WERI-Rb-1 (cell line): ENCODE results near the gene CBY2.

ENCODE experiments used
- DNase-seq: peaks from one replicate; pipeline ENCODE4 v3.0.0-alpha.2; 2020
- H3K27ac ChIP-seq: fragments of 250-450 bp; sonication (Bioruptor Pico); 2 replicates; pipeline ENCODE4 v1.5.1; 2020; ENCODE audit warnings: mild to moderate bottlenecking, moderate library complexity
- H3K27me3 ChIP-seq: fragments of 250-450 bp; sonication (Bioruptor Pico); 2 replicates; pipeline ENCODE4 v1.5.1; 2021; ENCODE audit warnings: mild to moderate bottlenecking, low read depth, moderate library complexity; ENCODE audit not compliant: insufficient read depth, severe bottlenecking
- H3K36me3 ChIP-seq: fragments of 250-450 bp; sonication (Bioruptor Pico); 2 replicates; pipeline ENCODE4 v1.5.1; 2020; ENCODE audit warnings: mild to moderate bottlenecking, moderate library complexity
- H3K4me3 ChIP-seq: 2 replicates; pipeline ENCODE4 v1.5.1; 2011; ENCODE audit warnings: low read depth, mild to moderate bottlenecking, control low read depth, low read length
- H3K9me3 ChIP-seq: fragments of 250-450 bp; sonication (Bioruptor Pico); 2 replicates; pipeline ENCODE4 v1.5.1; 2021; ENCODE audit warnings: mild to moderate bottlenecking, moderate library complexity; ENCODE audit not compliant: severe bottlenecking
- CTCF ChIP-seq: IDR thresholded peaks from 2 replicates; pipeline ENCODE4 v1.5.1; 2011; ENCODE audit warnings: low read depth, mild to moderate bottlenecking, control low read depth, inconsistent platforms, low read length

CBY2 gene

GRCh38 chr13:45700971-45701900 is 884 bp upstream of the CBY2 start:
- peak; percentile 53 for TF ChIP-seq CTCF
- Histone ChIP-seq H3K9me3 (no peaks in the 10 kb centered on the region), H3K4me3 (no peak overlapping the region), H3K36me3 (no peaks in the 10 kb centered on the region), H3K27me3 (no peaks in the 10 kb centered on the region), H3K27ac (no peak overlapping the region)
- DNase-seq: peak; percentile 12

DNA sequence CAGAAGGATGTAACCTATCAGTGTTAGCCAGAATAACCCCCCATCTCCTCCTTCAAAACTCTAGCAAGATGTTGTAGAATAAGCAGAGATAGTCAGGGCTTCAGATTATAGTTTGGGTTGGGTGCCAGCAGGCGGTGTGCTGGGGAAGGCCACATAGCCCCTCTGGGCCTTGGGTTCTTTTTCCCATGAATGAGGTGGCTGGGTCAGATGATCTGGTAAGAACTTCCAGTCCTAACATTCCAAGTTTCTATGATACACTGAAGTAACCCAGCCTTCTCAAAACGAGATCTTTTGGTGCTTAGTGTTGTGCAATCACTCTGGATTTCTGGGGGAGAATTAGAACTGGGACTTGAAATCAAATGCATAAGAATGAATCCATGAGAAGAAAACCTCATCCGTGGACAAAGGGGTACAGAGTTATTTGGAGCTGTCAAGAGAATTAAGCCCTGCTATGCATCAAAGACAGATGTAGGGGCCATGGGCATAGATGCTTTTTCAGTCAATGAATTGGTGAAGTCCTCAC is 810 bp downstream of the CBY2 start:
- Histone ChIP-seq H3K27me3 (no peaks in the 10 kb centered on the region), H3K27ac (no peak overlapping the region), H3K4me3 (no peak overlapping the region), H3K9me3 (no peaks in the 10 kb centered on the region), H3K36me3 (no peaks in the 10 kb centered on the region)
- no peak for DNase-seq
- no peak for TF ChIP-seq CTCF

- no peaks in the 10 kb centered on the region for H3K36me3 ChIP-seq
- no peak for TF ChIP-seq CTCF
- no peak overlapping the region for H3K4me3 ChIP-seq
- no peaks in the 10 kb centered on the region for H3K27me3 ChIP-seq
- H3K9me3 ChIP-seq: no peaks in the 10 kb centered on the region
- DNase-seq: no peak
- no peak overlapping the region for H3K27ac ChIP-seq
Observed at GRCh38 chr13:45704211-45704739, 2.2 kb downstream of the CBY2 start.

DNA sequence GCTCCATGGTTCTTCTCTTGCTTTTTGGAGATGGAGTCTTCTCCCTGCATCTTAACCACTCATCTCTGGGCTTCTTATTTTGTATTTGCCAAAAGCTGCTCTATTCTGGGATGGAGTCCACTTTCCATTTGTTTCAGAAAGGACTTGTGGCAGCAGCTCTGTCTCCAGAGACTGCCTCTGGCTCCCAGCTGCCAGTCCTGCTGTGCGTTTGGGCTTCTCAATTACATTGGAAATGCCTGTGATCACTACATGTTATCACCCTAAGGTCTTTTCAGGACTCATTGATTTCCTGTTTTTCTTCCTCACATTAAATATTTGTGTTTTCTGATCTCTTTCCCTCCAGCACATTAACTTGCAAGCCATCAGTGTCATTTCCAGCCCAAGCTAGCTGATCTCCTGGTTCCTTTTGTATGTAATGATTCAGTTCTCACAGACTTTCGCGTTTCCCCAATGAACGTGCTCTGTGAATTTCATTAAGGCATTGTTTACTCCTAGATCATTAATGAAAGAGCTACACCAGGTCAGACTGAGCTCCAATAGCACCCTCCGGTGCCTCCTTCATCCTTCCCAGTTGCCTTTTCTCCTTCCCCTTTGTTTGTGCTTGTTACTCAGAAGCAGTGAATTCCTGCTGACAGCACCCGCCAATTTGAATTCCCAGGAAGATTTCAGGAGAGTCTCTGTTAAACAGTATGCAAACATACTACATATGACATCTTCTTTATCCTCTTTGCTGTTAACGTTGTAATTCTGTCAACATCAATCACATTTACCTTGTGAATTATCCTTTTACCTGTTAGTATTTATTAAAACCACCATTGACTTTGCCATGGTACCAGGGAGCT is 3.0 kb downstream of the CBY2 start:
- no peak for DNase-seq
- Histone ChIP-seq H3K36me3 (no peaks in the 10 kb centered on the region), H3K4me3 (no peak overlapping the region), H3K27me3 (no peaks in the 10 kb centered on the region), H3K9me3 (no peaks in the 10 kb centered on the region), H3K27ac (no peak overlapping the region)
- TF ChIP-seq CTCF: no peak

DNA sequence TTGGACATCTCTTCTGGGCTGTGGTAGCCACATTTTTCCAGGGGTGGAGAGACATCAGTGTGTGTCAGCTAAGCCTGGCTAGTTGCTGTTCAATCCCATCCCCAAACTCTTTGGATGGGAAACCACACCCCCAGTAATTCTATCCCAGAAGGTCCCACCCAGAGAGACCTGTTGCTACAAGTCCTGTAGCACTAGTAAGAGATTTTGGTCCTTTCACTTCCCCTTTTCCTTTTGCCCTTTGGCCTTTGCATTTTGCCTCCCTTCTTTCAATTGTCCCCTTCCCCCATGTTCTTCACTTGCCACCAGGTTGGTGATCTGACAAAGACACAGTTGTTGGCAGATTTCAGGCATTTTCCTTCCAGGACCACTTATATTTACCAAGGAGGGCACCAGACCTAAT is 3.8 kb downstream of the CBY2 start:
- H3K27ac ChIP-seq: no peak overlapping the region
- H3K4me3 ChIP-seq: no peak overlapping the region
- no peaks in the 10 kb centered on the region for H3K27me3 ChIP-seq
- no peak for TF ChIP-seq CTCF
- H3K36me3 ChIP-seq: no peaks in the 10 kb centered on the region
- no peaks in the 10 kb centered on the region for H3K9me3 ChIP-seq
- DNase-seq: no peak
